WTC11 (cell line): ENCODE results near the gene SEMA6D. TPM values are rescaled to one million over a fixed set of nuclear protein-coding genes. Genes with fewer than 3 reads are reported as not detected.

ENCODE experiments used
- ATAC-seq: fragments of 200-7000 bp; cut with Tn5 transposase; 2 replicates; pipeline ENCODE4 v1.10.0; 2021; ENCODE audit warnings: mild to moderate bottlenecking, moderate library complexity
- CTCF ChIA-PET: fragments of 300-600 bp; sonication (Branson Sonifier 250); formaldehyde crosslinking; loops from one replicate; lab custom pipeline; 2021; ENCODE audit warnings: antibody characterized with exemption; lab: Charles Lee
- POLR2A ChIA-PET: fragments of 350-600 bp; sonication (Branson Sonifier 250); formaldehyde crosslinking; loops from one replicate; lab custom pipeline; 2021; ENCODE audit warnings: antibody characterized with exemption; lab: Charles Lee
- DNase-seq: peaks from one replicate; pipeline ENCODE4 v3.0.0; 2021; ENCODE audit warnings: low spot score
- H3K27ac Mint-ChIP-seq: 2 replicates; pipeline ENCODE4 v1.8.0; 2021; ENCODE audit warnings: mixed read lengths
- H3K27me3 Mint-ChIP-seq: 2 replicates; pipeline ENCODE4 v1.8.0; 2021; ENCODE audit warnings: low read depth, mild to moderate bottlenecking, moderate library complexity, mixed read lengths
- H3K36me3 Mint-ChIP-seq: 2 replicates; pipeline ENCODE4 v1.8.0; 2021; ENCODE audit warnings: mixed read lengths
- H3K4me1 Mint-ChIP-seq: 2 replicates; pipeline ENCODE4 v1.8.0; 2022; ENCODE audit warnings: mixed read lengths
- H3K4me3 Mint-ChIP-seq: 2 replicates; pipeline ENCODE4 v1.8.0; 2021; ENCODE audit warnings: mild to moderate bottlenecking, moderate library complexity, mixed read lengths
- H3K9me3 Mint-ChIP-seq: 2 replicates; pipeline ENCODE4 v1.8.0; 2021; ENCODE audit warnings: mixed read lengths
- AR ChIP-seq: fragments of 250-450 bp; sonication (Bioruptor Pico); IDR thresholded peaks from 2 replicates; pipeline ENCODE4 v1.9.0; 2021; ENCODE audit warnings: mild to moderate bottlenecking
- ATF6 ChIP-seq: sonication (generic); formaldehyde crosslinking; IDR thresholded peaks from 2 replicates; pipeline ENCODE4 v1.8.1; 2023; ENCODE audit warnings: mild to moderate bottlenecking, missing genetic modification reagents
- E2F1 ChIP-seq: sonication (generic); formaldehyde crosslinking; IDR thresholded peaks from 2 replicates; pipeline ENCODE4 v1.8.0; 2022; ENCODE audit warnings: mild to moderate bottlenecking, missing genetic modification reagents
- ERG ChIP-seq: fragments of 250-450 bp; sonication (Bioruptor Pico); IDR thresholded peaks from 2 replicates; pipeline ENCODE4 v1.8.0; 2021; ENCODE audit warnings: mild to moderate bottlenecking
- ETV6 ChIP-seq: sonication (generic); formaldehyde crosslinking; IDR thresholded peaks from 2 replicates; pipeline ENCODE4 v1.8.1; 2022; ENCODE audit warnings: mild to moderate bottlenecking, missing genetic modification reagents
- FOXK1 ChIP-seq: sonication (generic); formaldehyde crosslinking; IDR thresholded peaks from 2 replicates; pipeline ENCODE4 v1.8.0; 2022; ENCODE audit warnings: mild to moderate bottlenecking, moderate library complexity, missing genetic modification reagents
- MLX ChIP-seq: sonication (generic); formaldehyde crosslinking; IDR thresholded peaks from 2 replicates; pipeline ENCODE4 v1.8.1; 2023; ENCODE audit warnings: mild to moderate bottlenecking, missing genetic modification reagents, moderate library complexity
- MYBL2 ChIP-seq: sonication (generic); formaldehyde crosslinking; IDR thresholded peaks from 2 replicates; pipeline ENCODE4 v1.8.1; 2023; ENCODE audit warnings: mild to moderate bottlenecking, moderate library complexity, missing genetic modification reagents
- NFATC4 ChIP-seq: fragments of 250-450 bp; sonication (Bioruptor Pico); IDR thresholded peaks from 2 replicates; pipeline ENCODE4 v1.9.0; 2021; ENCODE audit warnings: mild to moderate bottlenecking
- NFE2L1 ChIP-seq: sonication (generic); formaldehyde crosslinking; IDR thresholded peaks from 2 replicates; pipeline ENCODE4 v1.8.1; 2023; ENCODE audit warnings: missing genetic modification reagents
- NFYB ChIP-seq: sonication (generic); formaldehyde crosslinking; conservative IDR thresholded peaks from 2 replicates; pipeline ENCODE4 v1.8.0; 2022; ENCODE audit warnings: low read depth, missing genetic modification reagents
- SMAD3 ChIP-seq: sonication (generic); formaldehyde crosslinking; IDR thresholded peaks from 2 replicates; pipeline ENCODE4 v1.8.0; 2022; ENCODE audit warnings: missing genetic modification reagents, mild to moderate bottlenecking, borderline replicate concordance
- SOX15 ChIP-seq: fragments of 250-450 bp; sonication (Bioruptor Pico); IDR thresholded peaks from 2 replicates; pipeline ENCODE4 v1.9.0; 2021; ENCODE audit warnings: mild to moderate bottlenecking
- STAT6 ChIP-seq: sonication (generic); formaldehyde crosslinking; conservative IDR thresholded peaks from 2 replicates; pipeline ENCODE4 v1.8.1; 2023; ENCODE audit warnings: mild to moderate bottlenecking, low read depth, missing genetic modification reagents, moderate library complexity
- TCF7 ChIP-seq: sonication (generic); formaldehyde crosslinking; IDR thresholded peaks from 2 replicates; pipeline ENCODE4 v1.8.0; 2022; ENCODE audit warnings: mild to moderate bottlenecking, low read depth, missing genetic modification reagents, moderate library complexity
- ZMAT4 ChIP-seq: fragments of 250-450 bp; sonication (Bioruptor Pico); IDR thresholded peaks from 2 replicates; pipeline ENCODE4 v1.9.0; 2021; ENCODE audit warnings: mild to moderate bottlenecking
- ZNF232 ChIP-seq: sonication (generic); formaldehyde crosslinking; IDR thresholded peaks from 2 replicates; pipeline ENCODE4 v1.8.0; 2022; ENCODE audit warnings: mild to moderate bottlenecking, missing genetic modification reagents
- ZNF317 ChIP-seq: sonication (generic); formaldehyde crosslinking; IDR thresholded peaks from 2 replicates; pipeline ENCODE4 v1.8.1; 2023; ENCODE audit warnings: low read depth, mild to moderate bottlenecking, moderate library complexity, missing genetic modification reagents, borderline replicate concordance
- ZNF512 ChIP-seq: sonication (generic); formaldehyde crosslinking; IDR thresholded peaks from 2 replicates; pipeline ENCODE4 v1.8.1; 2022; ENCODE audit warnings: missing genetic modification reagents, borderline replicate concordance
- ZNF671 ChIP-seq: fragments of 250-450 bp; sonication (Bioruptor Pico); IDR thresholded peaks from 2 replicates; pipeline ENCODE4 v1.8.0; 2021; ENCODE audit warnings: mild to moderate bottlenecking
- total RNA-seq: library from RNA; stranded (reverse); gene quantifications from 3 replicates; pipeline ENCODE4 v1.2.3, GENCODE V29; 2021

SEMA6D gene
- total RNA-seq, 1 experiment from 2014 or later, result 2.6 TPM

- TF ChIP-seq ZMAT4, result no peak
- no peak for TF ChIP-seq STAT6 (CRISPR knock-in tag)
- no peak for TF ChIP-seq NFE2L1 (CRISPR knock-in tag)
- no peak for TF ChIP-seq ZNF232 (CRISPR knock-in tag)
- TF ChIP-seq ZNF671 (CRISPR knock-in tag), result no peak
- TF ChIP-seq ETV6 (CRISPR knock-in tag), result no peak
- TF ChIP-seq NFYB (CRISPR knock-in tag), result no peak
- no peak for TF ChIP-seq MLX (CRISPR knock-in tag)
- no peak for TF ChIP-seq ZNF317 (CRISPR knock-in tag)
- no peak for TF ChIP-seq NFATC4 (CRISPR knock-in tag)
- no peak for TF ChIP-seq ERG (CRISPR knock-in tag)
- no peak for TF ChIP-seq ATF6 (CRISPR knock-in tag)
Measured at GRCh38 chr15:47742334-47742733, 25.0 kb downstream of the SEMA6D start (continued).

GRCh38 chr15:47742742-47743141 is 25.4 kb downstream of the SEMA6D start:
- H3K27me3 Mint-ChIP-seq, result peaks cover 85% of the 10 kb centered on the region
- peaks cover 32% of the 10 kb centered on the region for H3K4me1 Mint-ChIP-seq
- POLR2A ChIA-PET, result no interaction called here
- TF ChIP-seq SOX15 (no peak), ETV6 (CRISPR knock-in tag) (0 out of 2 replicates have a peak, but pooled peaks have one; percentile 23), FOXK1 (0 out of 2 replicates have a peak, but pooled peaks have one; percentile 47), MYBL2 (CRISPR knock-in tag) (no peak), SMAD3 (CRISPR knock-in tag) (no peak), MLX (CRISPR knock-in tag) (no peak)
- CTCF ChIA-PET, result no interaction called here
- H3K4me3 Mint-ChIP-seq, result peak overlapping the region; percentile 24; the same call in 1 of the 2 replicates
- no peaks in the 10 kb centered on the region for H3K36me3 Mint-ChIP-seq
- no peaks in the 10 kb centered on the region for H3K9me3 Mint-ChIP-seq
- peak overlapping the region; percentile 44; the same call in 1 of the 2 replicates for H3K27ac Mint-ChIP-seq
- DNase-seq (no peak), ATAC-seq (peak; percentile 94)

GRCh38 chr15:47743385-47743784 is 26.1 kb downstream of the SEMA6D start:
- no peak for ATAC-seq
- peaks cover 81% of the 10 kb centered on the region for H3K27me3 Mint-ChIP-seq
- CTCF ChIA-PET, result no interaction called here
- H3K4me3 Mint-ChIP-seq, result no peak overlapping the region
- no peaks in the 10 kb centered on the region for H3K9me3 Mint-ChIP-seq
- H3K36me3 Mint-ChIP-seq, result no peaks in the 10 kb centered on the region
- POLR2A ChIA-PET, result no interaction called here
- DNase-seq, result no peak
- H3K27ac Mint-ChIP-seq, result no peak overlapping the region
- H3K4me1 Mint-ChIP-seq, result peaks cover 32% of the 10 kb centered on the region
- TF ChIP-seq ZNF512 (CRISPR knock-in tag), result no peak
- TF ChIP-seq E2F1 (CRISPR knock-in tag), result no peak
- no peak for TF ChIP-seq TCF7 (CRISPR knock-in tag)
- no peak for TF ChIP-seq AR (CRISPR knock-in tag)
